Ecto neural progenitor cell (in vitro differentiated cells): Measurements from ENCODE around the gene HS6ST3.

Source experiments
- DNase-seq: peaks from one replicate; pipeline ENCODE4 v3.0.0-alpha.2; 2018; ENCODE audit warnings: low spot score

The HS6ST3 gene

GRCh38 chr13:96540670-96541069 is 450.8 kb downstream of the HS6ST3 start:
- no peak for DNase-seq

- no peak for DNase-seq
Measured at GRCh38 chr13:96542986-96543385, 453.1 kb downstream of the HS6ST3 start.

- no peak for DNase-seq
Measured at GRCh38 chr13:96544957-96545356, 455.1 kb downstream of the HS6ST3 start.

- no peak for DNase-seq
Measured at GRCh38 chr13:96546463-96546862, 456.6 kb downstream of the HS6ST3 start.

- no peak for DNase-seq
Measured at GRCh38 chr13:96551546-96551945, 461.6 kb downstream of the HS6ST3 start.

- no peak for DNase-seq
Measured at GRCh38 chr13:96552559-96552958, 462.7 kb downstream of the HS6ST3 start.

- DNase-seq, result no peak
Measured at GRCh38 chr13:96553796-96554195, 463.9 kb downstream of the HS6ST3 start.

GRCh38 chr13:96573563-96573962 is 483.7 kb downstream of the HS6ST3 start:
- no peak for DNase-seq

- DNase-seq, result no peak
Measured at GRCh38 chr13:96575423-96576320, 485.8 kb downstream of the HS6ST3 start.

GRCh38 chr13:96581741-96582140 is 491.8 kb downstream of the HS6ST3 start:
- no peak for DNase-seq

- no peak for DNase-seq
Measured at GRCh38 chr13:96615252-96615651, 525.3 kb downstream of the HS6ST3 start.

GRCh38 chr13:96617528-96617927 is 527.6 kb downstream of the HS6ST3 start:
- no peak for DNase-seq

- DNase-seq, result no peak
Measured at GRCh38 chr13:96621634-96622183, 531.8 kb downstream of the HS6ST3 start.

- no peak for DNase-seq
Measured at GRCh38 chr13:96629331-96629730, 539.4 kb downstream of the HS6ST3 start.

GRCh38 chr13:96632536-96633320 is 542.8 kb downstream of the HS6ST3 start:
- no peak for DNase-seq

- DNase-seq, result no peak
Measured at GRCh38 chr13:96636001-96636709, 546.2 kb downstream of the HS6ST3 start.

- DNase-seq, result no peak
Measured at GRCh38 chr13:96637039-96637438, 547.1 kb downstream of the HS6ST3 start.

GRCh38 chr13:96646101-96646500 is 556.2 kb downstream of the HS6ST3 start:
- DNase-seq, result no peak

GRCh38 chr13:96646515-96647211 is 556.8 kb downstream of the HS6ST3 start:
- DNase-seq, result no peak

- no peak for DNase-seq
Measured at GRCh38 chr13:96650301-96650886, 560.5 kb downstream of the HS6ST3 start.

GRCh38 chr13:96651598-96651997 is 561.7 kb downstream of the HS6ST3 start:
- DNase-seq, result no peak
